Activated CD4-positive, CD25-positive, alpha-beta regulatory T cell treated with anti-CD3 and anti-CD28 coated beads, Interleukin-2, amount 50 U/mL, for 16 hours (primary cell): ENCODE data around the gene PRDM16.
"Not testable (repeated sequence)": the region's sequence is repeated elsewhere in the genome, so short reads cannot be mapped to it uniquely, and the experiment has no call there.

ENCODE experiments used
- DNase-seq: peaks from one replicate; pipeline ENCODE4 v3.0.0-alpha.2; 2020; ENCODE audit warnings: low read depth, low spot score

Gene PRDM16

DNA sequence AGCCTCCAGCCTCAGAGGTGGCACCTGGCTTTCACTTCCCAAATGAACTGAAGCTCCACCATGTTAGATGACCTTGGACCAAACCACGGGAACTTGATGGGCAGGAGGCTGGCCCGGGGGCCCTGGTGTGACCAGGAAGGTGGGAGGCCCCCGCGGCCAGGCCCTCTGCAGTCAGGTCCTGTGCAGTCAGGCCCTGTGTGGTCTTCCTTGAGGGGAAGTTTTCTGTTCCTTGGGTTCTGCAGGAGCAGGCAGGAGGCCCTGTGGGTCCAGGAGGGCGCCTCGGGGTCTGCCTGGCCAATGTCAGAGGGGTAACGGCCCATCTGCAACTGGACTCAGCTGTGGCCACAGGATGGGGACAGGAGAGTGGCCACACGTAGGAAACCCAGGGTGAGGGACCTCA lies 13.0 kb downstream of the PRDM16 start:
- no peak for DNase-seq

DNA sequence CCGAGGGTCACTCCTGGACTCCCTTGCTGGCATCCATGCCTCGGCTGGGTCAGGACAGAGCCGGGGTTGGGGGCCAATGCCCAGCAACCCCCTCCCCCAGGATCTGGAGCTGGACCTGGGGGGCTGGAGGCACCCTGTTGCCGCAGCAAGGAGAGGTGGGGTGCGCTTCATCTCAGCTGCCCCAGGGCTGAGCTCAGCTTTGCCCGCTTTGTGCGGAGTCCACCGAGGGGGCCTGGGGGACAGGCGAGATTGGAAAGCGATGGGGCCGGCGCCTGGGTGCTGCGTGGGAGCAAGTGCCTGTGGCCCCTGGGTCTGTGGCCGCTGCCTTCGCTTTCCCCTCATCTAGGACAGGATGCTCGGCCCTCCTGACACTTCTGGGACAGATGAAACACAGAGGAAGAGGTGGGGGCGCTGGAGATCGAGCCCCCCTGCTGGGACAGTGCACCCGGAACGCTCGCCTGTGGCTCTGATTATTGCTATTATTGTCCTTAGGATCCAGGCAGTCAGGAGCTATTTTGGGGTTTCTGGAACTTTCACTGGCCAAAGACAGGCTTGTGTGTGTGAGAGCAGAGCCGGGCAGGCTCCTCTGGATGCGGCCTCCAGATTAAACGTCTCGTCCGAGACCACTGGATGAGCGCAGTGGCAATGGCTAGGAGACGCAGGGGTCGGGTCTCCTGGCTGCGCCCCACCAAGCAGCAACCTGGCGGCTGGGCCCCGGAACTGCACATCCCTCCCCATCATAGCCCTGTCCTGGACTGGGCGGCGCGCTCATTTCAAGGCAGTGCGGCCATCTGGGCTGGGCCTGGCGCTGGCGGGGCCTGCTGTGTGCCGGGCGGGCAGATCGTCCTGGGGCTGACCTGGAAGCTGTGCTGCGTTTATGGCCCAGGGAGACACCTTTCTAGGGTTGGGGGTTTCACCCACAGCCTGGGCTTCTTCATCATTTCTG lies 13.8 kb downstream of the PRDM16 start:
- no peak for DNase-seq

DNA sequence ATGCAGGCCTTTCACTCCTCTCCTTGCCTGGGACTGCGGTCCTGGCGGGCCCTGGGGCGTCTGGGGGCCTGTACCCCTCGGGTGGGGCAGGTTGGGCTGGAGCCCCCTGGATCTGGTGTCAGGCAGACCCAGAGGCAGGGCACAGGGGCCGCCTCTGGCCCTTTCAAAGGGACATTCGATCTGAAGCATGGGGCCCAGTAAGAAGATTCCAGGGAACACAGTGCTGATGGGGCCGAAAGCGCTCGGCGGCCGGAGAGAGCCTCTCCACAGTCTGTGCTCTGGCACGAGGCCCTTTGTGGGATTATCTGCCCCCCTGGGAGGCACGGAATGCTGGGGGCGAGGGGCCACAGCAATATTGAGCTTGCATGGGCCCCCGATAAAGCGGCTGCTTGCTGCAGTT lies 15.2 kb downstream of the PRDM16 start:
- no peak for DNase-seq

DNA sequence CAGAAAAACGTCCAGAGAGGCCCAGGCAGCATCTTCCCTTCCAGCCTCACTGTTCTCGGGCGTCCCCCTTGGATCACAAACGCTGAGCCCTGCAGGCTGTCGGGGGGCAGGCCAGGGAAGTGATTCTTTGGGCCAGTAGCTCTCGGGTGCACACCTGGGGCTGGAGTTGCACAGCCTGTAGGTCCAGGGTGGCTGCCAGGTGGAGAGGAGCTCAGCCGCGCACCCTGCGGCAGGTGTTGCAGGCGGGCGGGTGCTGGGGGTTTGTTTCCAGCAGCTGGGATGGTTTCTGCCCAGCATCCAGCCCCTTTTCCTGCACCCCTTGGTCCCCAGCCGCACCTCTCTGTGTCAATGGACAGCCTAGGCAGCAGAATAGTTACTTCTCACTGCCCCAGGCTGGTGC lies 15.7 kb downstream of the PRDM16 start:
- DNase-seq: no peak

DNA sequence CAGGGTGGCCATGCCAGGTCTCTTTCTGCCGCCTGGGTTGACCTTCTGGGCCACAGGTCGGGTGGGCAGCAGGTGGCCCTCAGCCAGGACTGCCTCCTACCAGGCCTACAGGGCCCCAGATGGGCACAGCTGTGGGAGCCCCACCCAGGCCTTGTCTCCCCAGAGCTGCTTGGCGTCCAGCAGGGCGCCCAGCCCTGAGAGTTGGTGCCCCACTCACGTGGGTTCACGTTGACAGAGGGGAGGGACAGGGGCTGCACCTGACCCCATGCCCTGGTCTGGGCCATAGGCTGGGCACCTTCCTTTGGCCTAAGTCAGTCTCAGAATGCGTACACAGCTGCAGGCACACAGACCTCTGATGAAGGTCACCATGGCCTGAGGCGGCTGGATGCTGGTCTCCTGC lies 16.7 kb downstream of the PRDM16 start:
- DNase-seq: no peak

DNA sequence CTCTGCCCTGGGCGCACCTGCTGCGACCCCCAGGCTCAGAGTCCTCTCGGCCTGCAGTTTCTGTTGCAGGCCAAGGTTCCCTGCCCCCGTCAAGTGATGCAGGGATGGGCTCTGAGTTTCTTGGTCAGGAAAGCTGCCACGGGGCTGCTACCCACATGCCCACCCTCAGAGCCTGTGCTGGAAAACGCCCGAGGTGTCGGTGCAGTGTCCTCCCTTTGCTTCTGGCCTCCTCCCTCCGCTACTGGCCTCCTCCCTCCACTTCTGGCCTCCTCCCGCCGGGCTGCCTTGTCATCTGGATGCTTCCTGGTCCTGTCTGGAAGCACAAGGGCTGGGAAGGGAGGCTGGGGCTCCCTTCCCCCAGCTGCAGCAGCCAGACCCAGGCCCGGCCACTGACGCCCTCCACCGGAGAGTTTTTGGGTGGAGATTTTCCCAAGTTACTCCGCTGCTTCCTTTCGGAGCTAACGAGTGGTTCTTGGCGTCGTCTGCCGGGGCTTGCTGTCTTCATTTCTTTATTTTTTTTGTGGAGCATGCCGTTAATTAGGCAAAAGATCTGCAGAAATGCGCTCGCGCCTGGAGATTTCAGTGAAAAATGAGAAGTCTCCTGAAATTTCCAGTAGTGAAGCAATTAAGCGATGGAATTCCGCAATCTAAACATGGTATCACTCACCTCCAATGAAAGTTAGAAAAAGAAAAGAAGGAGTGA lies 17.4 kb downstream of the PRDM16 start:
- DNase-seq: no peak

DNA sequence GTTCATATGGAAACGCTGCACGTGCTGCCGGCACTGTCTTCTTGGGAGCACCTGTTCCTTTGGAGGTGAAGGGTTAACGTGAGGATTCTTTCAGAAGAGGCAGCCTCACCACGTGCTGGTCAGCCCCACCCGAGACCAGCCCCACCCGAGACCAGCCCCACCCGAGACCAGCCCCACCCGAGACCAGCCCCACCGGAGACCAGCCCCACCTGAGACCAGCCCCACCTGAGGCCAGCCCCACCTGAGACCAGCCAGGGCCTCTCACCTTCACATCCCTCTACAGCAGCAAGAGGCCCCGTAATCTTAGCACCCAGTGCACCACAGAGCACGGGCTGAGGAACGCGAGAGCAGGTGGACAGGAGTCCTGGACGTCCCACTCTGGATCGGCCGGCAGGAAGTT lies 18.0 kb downstream of the PRDM16 start:
- DNase-seq: no peak

DNA sequence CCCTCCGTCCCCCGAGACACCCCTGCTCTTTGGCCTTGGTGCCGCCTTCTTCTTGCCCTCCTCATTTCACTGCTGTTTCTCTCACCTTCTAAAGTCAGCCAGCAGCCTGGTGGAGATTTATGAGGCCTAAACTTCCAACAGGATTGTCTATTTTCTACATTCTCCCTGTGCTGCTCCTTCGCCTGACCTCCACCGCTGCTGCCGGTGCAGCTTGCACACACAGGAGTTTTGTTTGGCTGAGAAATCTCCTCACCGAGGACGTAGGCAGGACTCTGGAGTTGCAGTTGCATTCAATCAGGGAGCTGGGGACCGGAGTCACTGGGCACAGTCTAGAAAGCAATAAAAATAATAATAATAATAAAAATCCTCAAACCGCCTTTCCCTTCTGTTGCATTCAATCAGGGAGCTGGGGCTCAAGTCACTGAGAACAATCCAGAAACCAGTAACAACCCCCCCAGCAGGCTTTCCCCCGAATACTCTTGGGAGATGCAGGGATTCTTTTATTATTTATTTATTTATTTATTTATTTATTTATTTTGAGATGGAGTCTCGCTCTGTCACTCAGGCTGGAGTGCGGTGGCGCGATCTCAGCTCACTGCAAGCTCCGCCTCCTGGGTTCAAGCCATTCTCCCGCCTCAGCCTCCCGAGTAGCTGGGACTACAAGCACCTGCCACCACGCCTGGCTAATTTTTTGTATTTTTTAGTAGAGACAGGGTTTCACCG lies 19.1 kb downstream of the PRDM16 start:
- DNase-seq: not testable (repeated sequence)

DNA sequence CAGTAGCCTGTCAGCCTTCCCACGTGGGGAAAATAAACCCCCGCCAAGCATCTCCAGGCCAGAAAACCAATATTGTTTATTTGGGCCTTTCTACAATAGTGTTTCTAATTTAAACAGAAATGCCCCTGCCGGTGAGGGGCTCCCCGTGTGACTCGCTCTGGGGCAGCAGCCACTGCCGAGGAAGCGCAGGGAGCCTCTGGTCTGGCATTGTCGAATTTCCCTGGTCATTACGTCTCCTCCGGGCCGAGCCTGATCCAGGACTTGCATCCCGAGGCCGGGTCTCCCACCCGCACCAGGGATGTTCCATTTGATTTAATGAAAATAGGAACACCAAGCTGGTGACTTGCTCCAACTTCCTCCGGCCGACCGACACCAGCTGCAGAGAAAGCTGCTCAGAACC lies 20.5 kb downstream of the PRDM16 start:
- no peak for DNase-seq

DNA sequence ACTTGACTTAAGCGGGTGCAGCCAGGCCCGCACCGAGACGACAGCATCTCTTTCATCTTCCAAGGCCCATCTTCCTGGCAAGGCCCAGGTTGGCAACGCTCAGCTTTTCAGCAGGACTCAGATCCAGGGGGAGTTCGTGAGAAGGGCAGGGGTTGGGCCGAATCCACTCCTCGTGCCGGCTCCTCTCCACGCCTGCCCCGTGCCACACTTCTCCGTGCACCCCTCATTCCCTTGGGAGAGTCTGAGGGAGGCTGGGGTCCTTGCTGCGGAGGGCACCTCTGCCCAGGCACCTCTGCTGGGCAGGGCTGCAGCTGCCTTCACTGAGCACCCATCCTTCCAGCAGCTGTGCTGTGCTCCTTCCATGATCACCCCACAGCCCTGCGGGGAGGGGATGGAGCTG lies 22.3 kb downstream of the PRDM16 start:
- DNase-seq: no peak

DNA sequence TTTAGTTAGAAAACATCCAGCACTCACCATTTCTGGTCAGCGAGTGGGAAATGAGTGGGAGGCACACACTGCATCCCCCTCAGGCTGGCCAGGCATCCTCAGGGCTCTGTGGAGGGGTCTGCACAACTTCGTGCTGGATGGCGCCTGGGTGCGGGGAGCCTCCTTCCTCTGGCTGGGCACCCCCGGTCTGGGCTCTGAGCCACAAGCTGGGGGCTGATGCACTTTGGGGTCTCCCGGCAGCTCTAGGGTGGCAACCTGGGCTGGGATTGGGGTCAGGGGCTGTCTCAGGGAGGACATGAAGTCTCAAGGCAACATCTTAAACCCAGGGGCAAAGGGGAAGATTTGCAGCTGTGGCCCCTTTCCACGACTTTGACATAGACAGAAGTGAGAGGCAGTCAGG lies 23.5 kb downstream of the PRDM16 start:
- DNase-seq: no peak

DNA sequence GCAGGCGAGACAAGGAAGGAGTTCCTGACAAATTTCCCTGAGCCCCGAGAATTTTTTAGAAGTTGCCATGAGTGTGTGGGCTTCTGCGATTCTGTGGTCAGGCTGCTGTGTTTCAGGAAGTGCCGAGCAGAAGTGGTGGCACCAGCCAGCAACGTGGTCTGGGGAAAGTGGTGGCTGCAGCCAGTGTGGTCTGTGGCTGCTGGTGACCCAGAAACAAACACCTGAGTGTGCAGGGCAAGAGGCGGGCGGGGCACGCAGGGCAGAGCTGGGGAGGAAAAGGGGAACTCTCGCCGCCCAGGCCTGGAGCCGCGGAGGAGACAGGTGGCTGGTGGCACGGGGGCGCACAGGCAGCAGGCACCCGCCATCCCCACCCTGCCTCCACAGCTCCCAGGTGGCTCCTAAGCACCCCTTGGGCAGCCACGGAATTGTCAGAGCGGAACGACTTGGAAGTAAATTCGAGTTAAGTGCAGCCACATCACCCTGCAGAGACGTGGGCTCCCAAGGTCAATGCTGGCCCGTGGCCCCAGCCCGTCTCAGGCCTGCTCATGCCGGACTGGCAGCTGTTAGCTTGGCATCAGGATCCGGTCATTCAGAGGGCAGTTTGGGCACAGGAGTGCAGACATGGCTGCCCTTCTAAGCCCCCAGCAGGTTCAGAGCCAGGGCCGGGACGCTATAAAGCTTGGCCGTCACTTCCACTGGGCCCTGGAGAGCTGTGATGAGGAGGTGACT lies 25.1 kb downstream of the PRDM16 start:
- DNase-seq: no peak

DNA sequence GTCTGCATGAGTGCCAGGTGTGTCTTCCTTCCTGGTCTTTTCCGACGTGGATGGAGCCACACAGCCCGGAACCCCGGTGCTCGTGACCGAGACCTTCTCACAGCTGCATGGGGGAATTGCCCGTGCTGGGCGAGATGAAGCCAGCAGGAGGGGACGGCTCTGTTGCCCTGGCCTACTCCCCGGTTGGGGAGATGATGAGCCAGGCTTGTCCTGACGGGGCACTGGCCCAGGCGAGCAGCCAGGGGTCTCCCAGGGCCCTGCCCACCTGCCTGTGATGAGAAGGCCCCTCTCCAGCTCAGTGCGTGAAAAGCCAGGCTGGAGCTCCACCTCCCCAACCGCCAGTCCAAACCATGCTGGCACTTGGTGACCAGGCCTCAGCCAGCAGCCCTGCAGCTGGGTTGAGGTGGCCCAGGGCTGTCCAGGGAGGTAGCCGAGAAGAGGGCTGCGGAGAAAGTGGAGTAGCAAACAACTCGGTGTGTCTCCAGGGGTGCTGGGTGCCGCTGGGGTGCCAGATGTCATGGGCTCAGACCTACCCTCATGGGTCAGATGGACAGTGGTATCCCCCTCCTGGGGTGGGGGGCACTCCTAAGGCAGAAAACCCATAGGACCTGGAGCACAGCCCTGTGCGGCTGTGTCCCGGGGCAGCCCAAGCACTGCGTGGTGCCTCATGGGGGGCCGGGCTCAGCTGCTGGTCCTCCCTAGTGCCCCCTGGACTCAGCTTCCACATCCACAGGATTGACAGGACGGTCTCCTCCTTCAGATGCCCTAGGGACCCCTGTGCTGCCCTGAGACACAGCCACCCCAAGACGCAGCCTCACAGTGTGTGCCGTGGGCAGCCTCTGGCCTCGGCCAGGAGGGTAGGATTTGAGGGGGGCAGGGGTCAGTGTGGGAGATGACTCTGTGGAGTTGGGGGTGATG lies 26.1 kb downstream of the PRDM16 start:
- no peak for DNase-seq

DNA sequence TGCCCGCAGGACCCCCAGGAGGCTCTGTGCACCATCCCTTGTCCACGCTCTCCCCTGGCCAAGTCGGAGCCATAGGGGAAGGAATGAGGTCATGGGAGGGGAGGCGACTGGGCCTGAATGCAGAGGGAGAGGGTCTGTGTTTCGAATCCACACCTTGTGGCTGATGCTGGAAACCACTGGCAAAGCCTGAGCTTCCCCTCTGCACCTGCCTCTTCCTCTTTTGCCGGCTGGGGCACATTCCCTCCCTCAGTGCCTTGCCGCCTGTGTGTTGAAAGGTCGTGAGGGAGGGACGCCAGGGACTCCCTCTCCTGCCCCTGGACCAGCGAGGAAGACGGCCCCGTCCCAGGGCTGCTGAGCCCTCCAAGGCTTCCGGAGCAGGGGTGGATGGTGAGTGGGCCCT lies 27.3 kb downstream of the PRDM16 start:
- DNase-seq: no peak

DNA sequence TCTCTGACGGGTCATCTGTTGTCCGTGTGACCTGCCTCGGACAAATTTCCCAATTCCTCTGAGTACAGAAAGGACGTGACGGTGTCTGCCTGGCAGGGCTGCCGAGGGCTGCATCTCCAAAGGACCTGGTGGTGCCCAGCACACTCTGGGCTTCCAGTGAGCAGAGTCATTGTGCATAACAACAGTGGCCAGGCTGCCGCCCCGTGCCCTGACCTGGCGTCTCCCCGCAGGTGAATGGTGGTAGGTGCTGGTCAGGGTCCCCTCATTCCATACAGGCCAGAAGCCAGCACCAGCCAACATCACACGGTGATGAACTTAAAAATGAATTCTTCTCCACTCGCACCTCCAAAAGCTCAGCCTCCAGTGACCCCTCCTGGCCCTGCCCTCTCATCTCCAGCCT lies 28.2 kb downstream of the PRDM16 start:
- DNase-seq: no peak

DNA sequence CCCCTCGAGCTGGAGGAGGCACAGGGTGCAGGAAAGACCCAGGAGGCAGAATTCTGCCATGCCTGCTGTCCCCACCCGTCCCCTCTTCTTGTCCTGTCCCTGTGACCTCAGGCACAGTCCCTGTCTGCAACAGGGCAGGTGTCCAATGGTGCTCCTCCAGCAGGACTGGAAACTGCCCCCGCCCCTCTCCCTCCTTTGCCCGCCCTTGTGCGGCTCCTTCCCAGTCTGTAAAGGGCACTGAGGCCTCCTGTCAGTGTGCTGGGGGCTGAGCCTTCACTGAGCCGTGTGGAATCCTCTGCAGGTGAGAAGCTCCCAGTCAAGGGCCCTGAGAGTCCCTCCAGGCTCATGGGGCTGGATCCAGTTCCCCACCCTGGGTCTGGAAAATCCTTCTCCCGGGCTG lies 28.9 kb downstream of the PRDM16 start:
- DNase-seq: no peak

DNA sequence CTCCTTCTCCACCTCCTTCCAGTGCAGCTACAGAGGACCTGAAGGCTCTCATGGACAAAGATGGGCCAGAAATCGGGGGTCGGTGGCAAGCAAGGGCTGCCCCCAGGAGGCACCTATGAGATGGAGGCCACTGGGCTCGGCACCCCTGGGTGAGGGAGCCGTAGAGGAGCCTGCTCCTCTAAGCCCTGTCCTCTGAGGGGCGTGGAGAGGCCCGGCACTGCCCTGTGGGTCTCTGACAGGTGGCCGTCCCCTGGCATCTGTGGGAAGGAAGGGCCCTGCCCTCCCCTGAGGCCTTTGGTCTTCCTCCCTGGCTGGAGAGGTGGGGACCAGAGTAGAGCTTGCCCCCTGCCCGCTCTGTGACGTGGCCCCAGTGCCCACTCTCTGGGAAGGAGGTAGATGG lies 30.9 kb downstream of the PRDM16 start:
- DNase-seq: no peak

DNA sequence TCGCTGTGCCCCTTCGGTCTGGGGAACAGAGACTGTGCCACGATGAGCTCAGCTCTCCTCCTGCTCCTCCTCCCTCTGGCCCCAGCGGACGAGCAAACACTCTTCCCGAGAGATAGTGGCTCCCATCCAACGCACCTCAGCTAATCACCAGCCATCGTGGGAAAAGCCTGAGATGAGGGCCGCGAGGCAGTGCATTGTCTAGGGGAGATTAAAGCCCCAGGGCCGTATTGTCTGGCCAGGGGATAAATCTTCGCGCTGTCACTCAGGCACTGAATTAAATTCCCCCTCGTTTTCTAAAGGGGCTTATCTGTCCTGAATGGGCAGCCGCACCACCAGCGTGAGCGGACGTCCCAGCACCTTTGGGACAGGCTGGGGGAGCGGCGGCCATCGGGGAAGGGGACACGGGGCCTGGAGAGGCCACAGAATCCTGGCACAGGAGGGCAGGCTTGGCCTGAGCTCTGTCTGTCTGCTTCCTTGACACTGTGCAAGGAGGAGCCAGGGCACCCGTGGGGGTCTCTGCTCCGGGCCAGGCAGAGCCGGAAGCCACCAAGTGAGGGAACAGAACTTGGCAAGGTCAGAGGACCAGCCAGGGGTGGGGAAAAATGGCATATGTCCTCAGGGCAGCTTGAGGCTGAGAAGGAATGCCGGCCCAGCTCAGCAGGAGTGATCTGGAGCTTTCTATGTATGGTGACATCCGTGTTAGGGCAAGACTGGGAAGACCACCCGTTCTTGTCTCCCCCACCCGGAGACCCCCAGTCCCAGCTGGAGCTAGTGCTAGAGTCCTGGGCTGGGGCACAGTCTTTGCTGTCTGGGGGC lies 32.3 kb downstream of the PRDM16 start:
- DNase-seq: no peak

DNA sequence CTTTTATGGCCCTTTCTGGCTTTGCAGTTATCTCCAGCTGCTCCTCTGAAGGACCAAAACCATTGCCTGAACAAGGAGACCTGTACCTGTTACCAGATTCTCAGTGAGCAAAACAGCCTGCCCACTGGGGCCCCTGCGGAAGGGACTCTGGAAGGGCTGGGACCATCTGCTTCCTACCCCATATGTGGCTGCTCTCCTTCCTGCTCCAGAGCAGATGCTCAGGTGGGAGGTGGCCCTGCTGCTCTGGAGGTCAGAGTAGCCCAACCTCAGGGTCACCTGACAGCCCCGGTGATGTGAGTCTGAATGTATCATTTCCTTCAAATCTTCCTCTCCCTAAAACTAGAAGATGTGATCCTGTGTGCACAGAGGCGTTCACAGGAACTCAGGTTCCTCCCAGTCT lies 33.6 kb downstream of the PRDM16 start:
- DNase-seq: no peak
